ENCODE measurements around the gene GPN2. TPM values are rescaled to one million over a fixed set of nuclear protein-coding genes. Genes with fewer than 3 reads are reported as not detected.
A peak's percentile ranks its signal among the peaks of the same experiment; 100 is the strongest.

GPN2 gene
- total and polyA plus RNA-seq, 9 of the 15 experiments (the other 6 are each of a cell fraction or from before 2014, with no cell fraction given) = 9.9 to 58.8 (median 20.4) TPM

GRCh38 chr1:26889551-26890466, at the start of gene GPN2 (continued):
- TF ChIP-seq ATF2 (CRISPR knock-in tag; IDR thresholded peaks at IDR 0.05) (peak; percentile 55; the same call in 1 of the 2 replicates), SMC3 (conservative IDR thresholded peaks at IDR 0.05; ENCODE audit: insufficient read depth, low read depth, low read length) (no peak), TFE3 (CRISPR knock-in tag; IDR thresholded peaks at IDR 0.05) (no peak), ZNF324 (CRISPR knock-in tag; IDR thresholded peaks at IDR 0.05) (no peak), MGA (IDR thresholded peaks at IDR 0.05) (peak; percentile 53), ZNF76 (CRISPR knock-in tag; IDR thresholded peaks at IDR 0.05; ENCODE audit: borderline replicate concordance) (no peak), NR0B1 (IDR thresholded peaks at IDR 0.05; ENCODE audit: partially characterized antibody) (no peak), CBX3 (IDR thresholded peaks at IDR 0.05; ENCODE audit: borderline replicate concordance in 1 of 2, low read length in 2 of 2) (peak in 1 of 2 experiments; percentile 61; a peak in 1 of 3 replicates), DMBX1 (CRISPR knock-in tag; IDR thresholded peaks at IDR 0.05; ENCODE audit: borderline replicate concordance) (no peak)

Measured in K562 (cell line).